NCI-H748 (cell line): ENCODE results near the gene LOXL4.
"Not testable (repeated sequence)": the region's sequence is repeated elsewhere in the genome, so short reads cannot be mapped to it uniquely, and the experiment has no call there.

Experiments
- DNase-seq: peaks from one replicate; lab custom pipeline; 2025; ENCODE audit not compliant: unreplicated experiment; lab: John Stamatoyannopoulos, UW

LOXL4 gene

GRCh38 chr10:98246911-98247805, 20.8 kb downstream of the LOXL4 start:
- no peak for DNase-seq

GRCh38 chr10:98244586-98244985, 23.4 kb downstream of the LOXL4 start:
- no peak for DNase-seq

DNA sequence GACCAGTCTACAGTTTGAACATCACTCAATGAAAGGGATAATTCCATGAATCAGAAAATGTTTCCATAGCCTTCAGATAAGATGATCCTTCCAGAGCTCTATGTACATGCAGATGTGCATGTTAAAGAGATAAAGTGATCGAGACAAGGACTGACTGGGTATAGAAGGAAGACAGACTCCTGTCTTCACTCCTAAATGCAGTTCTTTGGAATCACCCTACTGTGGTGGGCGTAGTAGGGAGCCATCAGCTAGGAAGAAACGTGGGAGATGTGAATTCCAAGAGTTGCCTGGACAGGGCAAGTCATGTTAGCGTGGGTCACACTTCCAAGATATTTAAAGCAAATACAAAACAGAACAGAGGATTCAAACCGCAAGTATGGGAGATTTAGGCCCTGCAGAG, 23.9 kb downstream of the LOXL4 start:
- no peak for DNase-seq

DNA sequence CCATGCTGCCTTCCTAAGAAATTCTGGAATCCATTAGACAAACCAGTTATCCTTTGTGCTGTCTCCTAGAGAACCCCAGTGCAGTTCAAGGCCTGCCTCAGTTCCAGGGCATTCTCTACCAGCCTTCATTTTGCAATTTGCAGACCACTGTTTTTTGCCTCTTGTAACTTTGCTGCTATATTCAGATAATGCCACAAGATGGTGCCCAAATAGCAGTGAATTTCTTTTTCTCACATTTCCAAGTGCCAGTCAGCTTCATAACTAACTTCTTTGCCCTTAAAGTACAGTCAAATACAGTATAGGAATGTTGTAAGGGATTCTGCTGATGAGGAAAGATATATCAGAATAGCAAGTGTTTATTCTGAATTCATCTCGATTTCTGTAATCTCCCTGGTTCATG, 25.2 kb downstream of the LOXL4 start:
- no peak for DNase-seq

DNA sequence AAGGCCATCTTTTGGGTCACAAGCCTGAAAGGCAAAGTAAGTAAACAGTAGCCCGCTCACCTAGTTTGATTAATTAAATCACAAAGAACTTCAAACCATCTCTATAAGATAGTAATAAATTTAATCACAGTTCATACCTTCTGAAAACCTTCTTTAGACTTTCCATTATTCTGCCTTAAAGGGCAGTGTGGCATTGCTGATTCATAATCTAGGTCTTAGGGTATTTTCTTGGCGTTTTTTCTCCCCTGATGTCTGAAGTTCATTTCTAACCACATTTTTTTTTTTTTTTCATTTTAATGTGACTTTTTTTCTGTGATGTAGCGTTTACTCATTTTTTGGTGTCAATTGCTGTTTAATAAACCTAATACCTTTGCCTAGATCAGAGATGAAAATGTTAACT, 27.5 kb downstream of the LOXL4 start:
- DNase-seq, result no peak

GRCh38 chr10:98238391-98238790, 29.6 kb downstream of the LOXL4 start:
- DNase-seq, result no peak

GRCh38 chr10:98236862-98237261, 31.1 kb downstream of the LOXL4 start:
- DNase-seq, result no peak

GRCh38 chr10:98235846-98236245, 32.1 kb downstream of the LOXL4 start:
- no peak for DNase-seq

DNA sequence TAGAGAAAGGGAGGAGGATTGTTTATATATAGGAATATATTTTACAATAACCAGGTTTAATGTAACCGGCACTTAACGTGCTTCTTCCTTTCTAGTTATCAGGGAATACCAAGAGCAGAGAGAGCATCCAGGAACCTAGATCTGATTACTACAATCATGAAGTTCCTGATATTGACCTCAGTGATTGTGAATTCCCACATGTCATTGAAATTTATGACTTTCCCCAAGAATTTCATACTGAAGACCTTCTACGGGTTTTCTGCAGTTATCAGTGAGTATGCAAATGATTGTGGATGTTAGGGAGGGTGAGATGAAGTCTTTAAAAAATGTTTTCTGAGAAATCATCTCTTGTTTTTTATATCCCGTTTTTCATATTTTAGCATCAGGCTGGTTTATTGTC, 36.6 kb downstream of the LOXL4 start:
- DNase-seq, result no peak

DNA sequence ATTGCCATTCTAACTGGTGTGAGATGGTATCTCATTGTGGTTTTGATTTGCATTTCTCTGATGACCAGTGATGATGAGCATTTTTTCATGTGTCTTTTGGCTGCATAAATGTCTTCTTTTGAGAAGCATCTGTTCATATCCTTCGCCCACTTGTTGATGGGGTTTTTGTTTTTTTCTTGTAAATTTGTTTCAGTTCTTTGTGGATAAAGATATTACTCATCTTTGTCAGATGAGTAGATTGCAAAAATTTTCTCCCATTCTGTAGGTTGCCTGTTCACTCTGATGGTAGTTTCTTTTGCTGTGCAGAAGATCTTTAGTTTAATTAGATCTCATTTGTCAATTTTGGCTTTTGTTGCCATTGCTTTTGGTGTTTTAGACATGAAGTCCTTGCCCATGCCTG, 39.7 kb downstream of the LOXL4 start:
- not testable (repeated sequence) for DNase-seq

DNA sequence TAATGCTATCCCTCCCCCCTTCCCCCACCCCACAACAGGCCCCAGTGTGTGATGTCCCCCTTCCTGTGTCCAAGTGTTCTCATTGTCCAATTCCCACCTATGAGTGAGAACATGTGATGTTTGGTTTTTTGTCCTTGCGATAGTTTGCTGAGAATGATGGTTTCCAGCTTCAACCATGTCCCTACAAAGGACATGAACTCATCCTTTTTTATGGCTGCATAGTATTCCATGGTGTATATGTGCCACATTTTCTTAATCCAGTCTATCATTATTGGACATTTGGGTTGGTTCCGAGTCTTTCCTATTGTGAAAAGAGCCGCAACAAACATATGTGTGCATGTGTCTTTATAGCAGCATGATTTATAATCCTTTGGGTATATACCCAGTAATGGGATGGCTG, 40.3 kb downstream of the LOXL4 start:
- not testable (repeated sequence) for DNase-seq

DNA sequence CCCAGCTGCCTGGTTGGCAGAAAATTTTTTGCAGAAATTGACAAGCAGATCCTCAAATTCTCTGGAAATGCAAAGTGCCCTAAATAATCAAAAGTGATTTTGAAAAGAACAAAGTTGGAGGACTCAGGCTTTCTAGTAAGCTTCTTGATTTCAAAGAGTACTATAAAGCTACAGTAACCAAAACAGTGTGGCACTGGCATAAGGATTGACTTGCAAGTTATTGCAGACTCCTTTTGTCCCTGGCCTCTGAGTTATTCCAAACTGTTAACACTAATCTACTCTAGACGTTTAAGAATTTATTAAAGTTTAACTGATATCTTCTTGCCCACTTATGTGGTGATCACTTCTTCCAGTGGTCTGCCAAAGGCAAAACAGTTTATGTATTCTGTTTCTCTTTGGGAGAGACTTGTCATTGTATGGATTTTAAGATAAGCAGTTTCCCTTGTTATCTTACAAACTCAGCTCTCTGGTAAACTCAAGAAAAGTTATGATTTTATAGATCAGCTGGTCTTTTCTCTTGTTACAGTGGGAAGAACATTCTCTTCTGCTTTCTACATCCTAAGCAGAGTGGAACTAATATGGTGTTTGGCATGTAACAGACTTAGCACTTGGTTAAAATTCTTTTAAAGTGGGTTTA, 41.4 kb downstream of the LOXL4 start:
- DNase-seq, result no peak

DNA sequence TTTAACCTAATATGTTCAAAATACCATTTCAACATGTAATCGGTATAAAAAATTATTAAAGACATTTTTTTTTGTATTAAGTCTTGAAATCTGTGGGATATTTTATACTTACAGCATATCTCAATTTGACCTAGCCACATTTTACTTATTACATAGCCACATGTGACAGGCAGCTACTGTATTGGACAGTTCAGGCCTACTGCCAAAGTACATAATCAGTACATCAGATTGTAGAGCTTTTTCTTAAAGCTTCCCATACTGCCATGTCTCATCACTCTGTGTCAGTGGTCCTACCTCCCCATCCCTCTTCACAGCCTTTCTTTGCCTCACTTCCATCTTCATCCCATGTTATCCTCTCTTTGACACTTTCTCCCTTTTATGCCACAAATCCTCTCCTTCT, 43.0 kb downstream of the LOXL4 start:
- no peak for DNase-seq

DNA sequence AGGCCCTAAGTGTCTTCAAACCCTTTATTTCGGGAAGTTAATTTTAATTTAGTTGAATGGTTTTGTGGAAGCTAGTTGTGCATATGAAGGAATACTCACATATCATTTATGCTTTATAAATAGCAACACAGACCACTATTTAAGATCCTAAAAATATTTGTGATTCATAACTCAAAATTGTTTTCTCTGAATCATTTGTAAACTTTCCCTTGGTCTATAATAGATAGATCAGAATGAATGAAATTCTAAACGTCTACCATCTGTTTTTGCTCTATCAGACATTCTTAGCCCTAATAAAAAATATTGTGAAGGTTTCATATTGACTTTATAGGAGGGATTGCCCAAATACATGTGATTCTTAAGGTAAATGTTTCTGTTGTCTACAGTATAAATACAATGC, 43.5 kb downstream of the LOXL4 start:
- DNase-seq, result no peak

- DNase-seq, result no peak
Observed at GRCh38 chr10:98223874-98224273, 44.1 kb downstream of the LOXL4 start.

GRCh38 chr10:98217801-98218200, 50.2 kb downstream of the LOXL4 start:
- DNase-seq, result no peak

- no peak for DNase-seq
Observed at GRCh38 chr10:98215373-98215772, 52.6 kb downstream of the LOXL4 start.

- no peak for DNase-seq
Observed at GRCh38 chr10:98213740-98214139, 54.3 kb downstream of the LOXL4 start.

- DNase-seq, result no peak
Observed at GRCh38 chr10:98212196-98212595, 55.8 kb downstream of the LOXL4 start.

GRCh38 chr10:98209441-98209840, 58.6 kb downstream of the LOXL4 start:
- no peak for DNase-seq

DNA sequence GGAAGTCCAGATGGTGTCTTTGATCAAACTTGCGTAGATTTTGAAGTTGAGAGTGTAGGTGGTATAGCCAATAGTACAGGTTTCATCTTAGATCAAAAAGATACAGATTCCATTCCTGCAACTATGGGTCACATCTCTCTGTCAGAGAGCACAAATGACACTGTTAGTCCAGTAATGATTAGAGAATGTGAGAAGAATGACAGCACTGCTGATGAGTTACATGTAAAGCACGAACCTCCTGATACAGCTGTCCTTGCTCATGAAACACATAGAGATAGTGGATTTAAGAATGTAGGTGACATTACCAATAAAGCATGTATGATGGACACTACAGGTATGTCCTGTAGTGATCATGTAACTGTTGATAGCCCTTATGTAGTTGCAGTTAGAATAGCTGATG, 59.1 kb downstream of the LOXL4 start:
- DNase-seq, result no peak

DNA sequence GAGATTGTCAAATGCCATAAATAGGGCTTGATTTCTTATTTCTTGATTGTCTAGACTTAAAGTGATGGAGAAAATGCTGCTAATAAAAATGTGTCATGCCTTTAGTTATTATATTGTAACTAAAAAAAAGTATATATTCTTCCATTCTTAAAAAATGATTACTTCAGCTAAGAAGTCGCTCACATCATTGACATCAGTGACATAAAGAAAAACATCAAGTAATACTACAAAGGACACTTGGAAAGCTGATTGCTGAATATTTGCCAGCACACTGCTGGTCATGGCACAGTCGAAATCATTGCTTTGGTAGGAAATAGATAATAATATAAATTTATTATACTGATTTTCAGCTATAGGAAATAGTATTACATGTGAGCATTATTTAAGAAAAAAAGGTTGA, 62.6 kb downstream of the LOXL4 start:
- no peak for DNase-seq

GRCh38 chr10:98202378-98202777, 65.6 kb downstream of the LOXL4 start:
- DNase-seq, result no peak
